ENCODE measurements around the gene SYT3. TPM values are rescaled to one million over a fixed set of nuclear protein-coding genes. Genes with fewer than 3 reads are reported as not detected.
"Not testable (repeated sequence)": the region's sequence is repeated elsewhere in the genome, so short reads cannot be mapped to it uniquely, and the experiment has no call there.

The SYT3 gene
- total and polyA plus RNA-seq, 2 experiments from 2014 or later: 1.9 to 4.3 TPM

- H3K27me3 ChIP-seq: no peaks in the 10 kb centered on the region
- DNase-seq (ENCODE audit: low read depth in 1 of 2, low spot score in 1 of 2): peak in 1 of 2 donors; percentile 80
- no peaks in the 10 kb centered on the region for H3K9me3 ChIP-seq (ENCODE audit: low read depth)
- no peak overlapping the region for H3K4me3 ChIP-seq
- no peaks in the 10 kb centered on the region for H3K36me3 ChIP-seq
- peaks cover 13% of the 10 kb centered on the region for H3K4me1 ChIP-seq (ENCODE audit: low read depth)
- no peak for TF ChIP-seq CTCF (IDR thresholded peaks at IDR 0.05; ENCODE audit: low read depth, low read length)
- peak overlapping the region; percentile 95 for H3K27ac ChIP-seq
These were observed 58.6 kb downstream of the SYT3 start for GRCh38 chr19:50580970-50581634.

GRCh38 chr19:50580240-50580639 lies 59.4 kb downstream of the SYT3 start:
- H3K27ac ChIP-seq: peak overlapping the region; percentile 95
- H3K36me3 ChIP-seq: no peaks in the 10 kb centered on the region
- no peak for TF ChIP-seq CTCF (IDR thresholded peaks at IDR 0.05; ENCODE audit: low read depth, low read length)
- H3K27me3 ChIP-seq: no peaks in the 10 kb centered on the region
- DNase-seq (ENCODE audit: low read depth in 1 of 2, low spot score in 1 of 2): no peak
- H3K4me3 ChIP-seq: no peak overlapping the region
- H3K4me1 ChIP-seq (ENCODE audit: low read depth): peaks cover 13% of the 10 kb centered on the region
- no peaks in the 10 kb centered on the region for H3K9me3 ChIP-seq (ENCODE audit: low read depth)

- not testable (repeated sequence) for H3K9me3 ChIP-seq (ENCODE audit: low read depth); H3K27me3 ChIP-seq; H3K4me3 ChIP-seq; DNase-seq (ENCODE audit: low read depth in 1 of 2, low spot score in 1 of 2); H3K36me3 ChIP-seq; H3K27ac ChIP-seq
- peaks cover 13% of the 10 kb centered on the region for H3K4me1 ChIP-seq (ENCODE audit: low read depth)
These were observed 62.9 kb downstream of the SYT3 start for GRCh38 chr19:50576769-50577168.

- H3K36me3 ChIP-seq: no peaks in the 10 kb centered on the region
- H3K4me3 ChIP-seq: no peak overlapping the region
- H3K27me3 ChIP-seq: peaks cover 4% of the 10 kb centered on the region
- DNase-seq (ENCODE audit: low read depth in 1 of 2, low spot score in 1 of 2): no peak
- no peaks in the 10 kb centered on the region for H3K9me3 ChIP-seq (ENCODE audit: low read depth)
- TF ChIP-seq CTCF (IDR thresholded peaks at IDR 0.05; ENCODE audit: low read depth, low read length): no peak
- H3K27ac ChIP-seq: no peak overlapping the region
- H3K4me1 ChIP-seq (ENCODE audit: low read depth): no peaks in the 10 kb centered on the region
These were observed 65.8 kb downstream of the SYT3 start for GRCh38 chr19:50573741-50574461.

Other genes with a start within 250 kb of the SYT3 start
- gene SPIB, start 220.9 kb downstream of the SYT3 start, total RNA-seq: 0.15 and 0.35 TPM in 2 replicates
- 0.40 and 1.5 TPM in 2 replicates for gene SPIB, start 220.9 kb downstream of the SYT3 start, polyA plus RNA-seq
- gene MYBPC2, start 207.0 kb downstream of the SYT3 start, total RNA-seq: 0.04 and 0.18 TPM in 2 replicates
- gene MYBPC2, start 207.0 kb downstream of the SYT3 start, polyA plus RNA-seq: 0.30 and 0.31 TPM in 2 replicates
- gene EMC10, start 163.4 kb downstream of the SYT3 start, total RNA-seq: 308 and 370 TPM in 2 replicates
- 280 and 382 TPM in 2 replicates for gene EMC10, start 163.4 kb downstream of the SYT3 start, polyA plus RNA-seq
- gene GARIN5A, start 163.0 kb downstream of the SYT3 start, total RNA-seq: 7.7 and 9.4 TPM in 2 replicates
- 4.8 and 9.3 TPM in 2 replicates for gene GARIN5A, start 163.0 kb downstream of the SYT3 start, polyA plus RNA-seq
- 21.4 and 25.4 TPM in 2 replicates for gene JOSD2, start 128.7 kb downstream of the SYT3 start, total RNA-seq
- gene JOSD2, start 128.7 kb downstream of the SYT3 start, polyA plus RNA-seq: 29.5 and 44.8 TPM in 2 replicates
- gene ASPDH, start 126.0 kb downstream of the SYT3 start, total RNA-seq: not detected in 2 replicates
- gene ASPDH, start 126.0 kb downstream of the SYT3 start, polyA plus RNA-seq: not detected in 2 replicates
- gene LRRC4B, start 71.4 kb downstream of the SYT3 start, total RNA-seq: 38.7 and 56.4 TPM in 2 replicates
- gene LRRC4B, start 71.4 kb downstream of the SYT3 start, polyA plus RNA-seq: 5.8 and 6.2 TPM in 2 replicates
- 23.5 and 36.8 TPM in 2 replicates for gene C19orf81, start 9.6 kb upstream of the SYT3 start, total RNA-seq
- 42.2 and 67.4 TPM in 2 replicates for gene C19orf81, start 9.6 kb upstream of the SYT3 start, polyA plus RNA-seq
- gene SHANK1, start 79.9 kb upstream of the SYT3 start, total RNA-seq: 2.9 and 8.7 TPM in 2 replicates
- gene SHANK1, start 79.9 kb upstream of the SYT3 start, polyA plus RNA-seq: 0.71 and 2.0 TPM in 2 replicates
- gene CLEC11A, start 83.5 kb upstream of the SYT3 start, total RNA-seq: 12.5 and 16.6 TPM in 2 replicates
- 26.7 and 29.4 TPM in 2 replicates for gene CLEC11A, start 83.5 kb upstream of the SYT3 start, polyA plus RNA-seq
- not detected in 2 replicates for gene GPR32, start 130.6 kb upstream of the SYT3 start, total RNA-seq
- not detected in 2 replicates for gene GPR32, start 130.6 kb upstream of the SYT3 start, polyA plus RNA-seq
- not detected in 2 replicates for gene ACP4, start 150.5 kb upstream of the SYT3 start, total RNA-seq
- gene ACP4, start 150.5 kb upstream of the SYT3 start, polyA plus RNA-seq: 0.23 and 0.64 TPM in 2 replicates
- gene KLK1, start 183.9 kb upstream of the SYT3 start, total RNA-seq: not detected in 2 replicates
- not detected in 2 replicates for gene KLK1, start 183.9 kb upstream of the SYT3 start, polyA plus RNA-seq
- not detected in 2 replicates for gene KLK15, start 193.7 kb upstream of the SYT3 start, total RNA-seq
- not detected in 2 replicates for gene KLK15, start 193.7 kb upstream of the SYT3 start, polyA plus RNA-seq
- gene KLK3, start 215.0 kb upstream of the SYT3 start, total RNA-seq: not detected in 2 replicates
- 1.00 TPM in 1 of 2 replicates, not detected in the other for gene KLK3, start 215.0 kb upstream of the SYT3 start, polyA plus RNA-seq
- not detected in 2 replicates for gene KLK2, start 233.6 kb upstream of the SYT3 start, total RNA-seq
- gene KLK2, start 233.6 kb upstream of the SYT3 start, polyA plus RNA-seq: not detected in 2 replicates